H1 (cell line): ENCODE data around the gene FRMPD1. TPM values are rescaled to one million over a fixed set of nuclear protein-coding genes. Genes with fewer than 3 reads are reported as not detected.

ENCODE experiments used
- polyA plus RNA-seq, 7 experiments: library from polyadenylated mRNA; depleted of rRNA in 3 of 7; stranded (reverse) in 5 of 7; unstranded in 2 of 7; fragments of >200 nt in 5 of 7; fragments of 200-250 nt in 2 of 7; gene quantifications; 1 replicate in 5 of 7; 2 replicates in 1 of 7; 4 replicates in 1 of 7; pipeline versions ENCODE4 v1.2.1 to v1.2.3, GENCODE V29; 2011 to 2013; ENCODE audit warnings: missing spikeins in 2 of 7, mixed read lengths in 2 of 7
- total RNA-seq: library from RNA; stranded (reverse); fragmentation: NEBNext Ultra II Directional; extraction: Animal tissue kit (Norgen Biotek cat#: 25700); gene quantifications from 2 replicates; pipeline ENCODE4 v1.2.1, GENCODE V29; 2021
- TF ChIP-seq, protein P1 (sequence below): IDR thresholded peaks from 2 replicates; pipeline ENCODE4 v1.6.1; 2011; ENCODE audit warnings: low read length, improper control_type of control experiment

FRMPD1 gene
- total and polyA plus RNA-seq, 2 of the 8 experiments (the other 6 are each of a cell fraction or from before 2014, with no cell fraction given), result 0.27 to 0.32 TPM

- TF ChIP-seq, protein P1, sequence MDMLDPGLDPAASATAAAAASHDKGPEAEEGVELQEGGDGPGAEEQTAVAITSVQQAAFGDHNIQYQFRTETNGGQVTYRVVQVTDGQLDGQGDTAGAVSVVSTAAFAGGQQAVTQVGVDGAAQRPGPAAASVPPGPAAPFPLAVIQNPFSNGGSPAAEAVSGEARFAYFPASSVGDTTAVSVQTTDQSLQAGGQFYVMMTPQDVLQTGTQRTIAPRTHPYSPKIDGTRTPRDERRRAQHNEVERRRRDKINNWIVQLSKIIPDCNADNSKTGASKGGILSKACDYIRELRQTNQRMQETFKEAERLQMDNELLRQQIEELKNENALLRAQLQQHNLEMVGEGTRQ, result no peak
Observed at GRCh38 chr9:37740128-37740527, 89.4 kb downstream of the FRMPD1 start (continued).
